Glomerular visceral epithelial cell (primary cell): ENCODE measurements around the gene C9orf72.
"Not testable (repeated sequence)": the region's sequence is repeated elsewhere in the genome, so short reads cannot be mapped to it uniquely, and the experiment has no call there.

Experiments used
- DNase-seq: peaks from one replicate; pipeline ENCODE4 v3.0.0-alpha.2; 2016; ENCODE audit errors: extremely low spot score

The C9orf72 gene

GRCh38 chr9:27572918-27573633, at the start of gene C9orf72:
Gene C9orf72 (minus strand): TSS chr9:27573481. CDS start chr9:27567120, 6,361 bp downstream.
- DNase-seq = no peak

GRCh38 chr9:27622693-27623340, 49.5 kb upstream of the C9orf72 start:
- no peak for DNase-seq

GRCh38 chr9:27619743-27620142, 46.5 kb upstream of the C9orf72 start:
- DNase-seq = no peak

- DNase-seq = no peak
Measured at GRCh38 chr9:27618066-27618465, 44.8 kb upstream of the C9orf72 start.

GRCh38 chr9:27614551-27614950, 41.3 kb upstream of the C9orf72 start:
- no peak for DNase-seq

- DNase-seq = not testable (repeated sequence)
Measured at GRCh38 chr9:27612036-27612435, 38.8 kb upstream of the C9orf72 start.

GRCh38 chr9:27610622-27611021, 37.3 kb upstream of the C9orf72 start:
- DNase-seq = no peak

- no peak for DNase-seq
Measured at GRCh38 chr9:27602954-27603353, 29.7 kb upstream of the C9orf72 start.

- no peak for DNase-seq
Measured at GRCh38 chr9:27602142-27602861, 29.0 kb upstream of the C9orf72 start.

- DNase-seq = no peak
Measured at GRCh38 chr9:27601396-27601795, 28.1 kb upstream of the C9orf72 start.

- DNase-seq = no peak
Measured at GRCh38 chr9:27600256-27600655, 27.0 kb upstream of the C9orf72 start.

- DNase-seq = no peak
Measured at GRCh38 chr9:27599870-27600238, 26.6 kb upstream of the C9orf72 start.

GRCh38 chr9:27599102-27599869, 26.0 kb upstream of the C9orf72 start:
- no peak for DNase-seq

GRCh38 chr9:27595733-27596132, 22.5 kb upstream of the C9orf72 start:
- no peak for DNase-seq

- no peak for DNase-seq
Measured at GRCh38 chr9:27591672-27592071, 18.4 kb upstream of the C9orf72 start.

- no peak for DNase-seq
Measured at GRCh38 chr9:27591093-27591492, 17.8 kb upstream of the C9orf72 start.

- no peak for DNase-seq
Measured at GRCh38 chr9:27590651-27591050, 17.4 kb upstream of the C9orf72 start.

GRCh38 chr9:27589462-27589861, 16.2 kb upstream of the C9orf72 start:
- no peak for DNase-seq

- no peak for DNase-seq
Measured at GRCh38 chr9:27586304-27586703, 13.0 kb upstream of the C9orf72 start.

- DNase-seq = no peak
Measured at GRCh38 chr9:27584931-27585330, 11.7 kb upstream of the C9orf72 start.

- no peak for DNase-seq
Measured at GRCh38 chr9:27582794-27583193, 9.5 kb upstream of the C9orf72 start.

- DNase-seq = no peak
Measured at GRCh38 chr9:27581826-27582225, 8.5 kb upstream of the C9orf72 start.
